Measurements from ENCODE around the gene CDH22. TPM values are rescaled to one million over a fixed set of nuclear protein-coding genes. Genes with fewer than 3 reads are reported as not detected.

Gene CDH22
- total and polyA plus RNA-seq, 10 of the 15 experiments (the other 5 are each of a cell fraction or from before 2014, with no cell fraction given), result not detected

GRCh38 chr20:46316984-46317684 is 8.8 kb upstream of the CDH22 start:
- H3K4me2 ChIP-seq (ENCODE audit: control insufficient read depth, insufficient read depth), result no peak overlapping the region
- H3K79me2 ChIP-seq (ENCODE audit: control insufficient read depth, insufficient read depth, low read length), result no peaks in the 10 kb centered on the region
- H3K27me3 ChIP-seq (replicated peaks in 1 of 2; ENCODE audit: control insufficient read depth in 2 of 2, insufficient read depth in 2 of 2, low read length in 1 of 2), result peaks cover 24 to 25% of the 10 kb centered on the region in 2 experiments
- in situ Hi-C loops (cut with MboI) (no loop called here), intact Hi-C loops (cut with micrococcal nuclease; ENCODE audit: unreplicated experiment) (no loop called here)
- H4K20me1 ChIP-seq (ENCODE audit: control insufficient read depth, insufficient read depth), result no peaks in the 10 kb centered on the region
- DNase-seq (ENCODE audit: low read depth, low spot score) (no peak), FAIRE-seq (no peak), ATAC-seq (no peak)
- H3K27ac ChIP-seq (ENCODE audit: control insufficient read depth, insufficient read depth), result no peak overlapping the region
- no peak overlapping the region for H3K4me3 ChIP-seq
- H3K36me3 ChIP-seq (ENCODE audit: control insufficient read depth in 2 of 2, insufficient read depth in 2 of 2, low read length in 1 of 2), result no peaks in the 10 kb centered on the region
- SMC1A ChIA-PET (ENCODE audit: uncharacterized antibody, unreplicated experiment), result no interaction called here
- no peaks in the 10 kb centered on the region for H3K4me1 ChIP-seq (ENCODE audit: control insufficient read depth, insufficient read depth, low read length)
- BruUV-seq (replicated peaks), result no TSS peak
- H3K9ac ChIP-seq (ENCODE audit: control insufficient read depth, insufficient read depth, low read length), result no peak overlapping the region
- POLR2A ChIA-PET, result no interaction called here
- CTCF ChIA-PET, result interaction anchor here (0.5 kb wide), 1 partner anchor 786 kb away, joined by 3 read pairs; no protein-coding TSS in a partner anchor
- WGBS (ENCODE audit: insufficient coverage, insufficient replicate concordance, low lambda C conversion rate, missing lambda C conversion rate), result 6% methylated on average over 24 of the region's 24 CpGs
- TF ChIP-seq ZZZ3 (IDR thresholded peaks at IDR 0.05; ENCODE audit: control insufficient read depth, insufficient read length, low read depth) (no peak), RCOR1 (conservative IDR thresholded peaks at IDR 0.05; ENCODE audit: low read depth, low read length) (no peak), PRDM15 (CRISPR knock-in tag; IDR thresholded peaks at IDR 0.05) (no peak), GABPA (IDR thresholded peaks at IDR 0.05; ENCODE audit: low read depth) (no peak)
- H2AFZ ChIP-seq (ENCODE audit: control insufficient read depth, low read depth, low read length), result no peak overlapping the region
- RAD21 ChIA-PET (ENCODE audit: unreplicated experiment), result interaction anchor here (1.1 kb wide), 1 partner anchor 46 kb away, joined by 3 read pairs; no protein-coding TSS in a partner anchor
- no peaks in the 10 kb centered on the region for H3K9me3 ChIP-seq (replicated peaks; ENCODE audit: control insufficient read depth, insufficient read depth, low read length)

All from GM12878 (cell line).